K562 (cell line): ENCODE results near the gene ANAPC13. TPM values are rescaled to one million over a fixed set of nuclear protein-coding genes. Genes with fewer than 3 reads are reported as not detected.

Experiments
- BCL6 ChIP-seq: fragments of 250-450 bp; sonication (Bioruptor Pico); IDR thresholded peaks from 2 replicates; pipeline ENCODE4 v1.4.0; 2020
- FOXM1 ChIP-seq, 2 experiments: fragments of 450-650 bp in 1 of 2; sonication (generic) in 1 of 2; formaldehyde crosslinking in 1 of 2; IDR thresholded peaks; 2 replicates each; pipeline versions ENCODE4 v1.6.1 to v1.9.0; 2017 to 2022; ENCODE audit warnings: low read depth in 2 of 2, mild to moderate bottlenecking in 2 of 2, missing genetic modification reagents in 1 of 2, moderate library complexity in 1 of 2
- MBD2 ChIP-seq: sonication (generic); IDR thresholded peaks from 2 replicates; pipeline ENCODE4 v1.6.1; 2016; ENCODE audit warnings: low read depth, borderline replicate concordance
- POLR2AphosphoS5 ChIP-seq: IDR thresholded peaks from 2 replicates; pipeline ENCODE4 v1.6.1; 2011; ENCODE audit warnings: mild to moderate bottlenecking, low read depth, low read length, moderate library complexity; ENCODE audit not compliant: control insufficient read depth, insufficient read depth
- POLR2H ChIP-seq: IDR thresholded peaks from 2 replicates; pipeline ENCODE4 v1.6.1; 2016; ENCODE audit warnings: missing genetic modification characterization, low read depth, mild to moderate bottlenecking, control low read depth, missing compliant biosample characterization, moderate library complexity
- SOX6 ChIP-seq: fragments of 450-650 bp; IDR thresholded peaks from 2 replicates; pipeline ENCODE4 v1.6.1; 2014; ENCODE audit warnings: mild to moderate bottlenecking
- TAF9B ChIP-seq: fragments of 450-650 bp; IDR thresholded peaks from 2 replicates; pipeline ENCODE4 v1.6.1; 2018; ENCODE audit warnings: mild to moderate bottlenecking; ENCODE audit not compliant: partially characterized antibody
- ZFPM2 ChIP-seq: fragments of 250-450 bp; sonication (Bioruptor Pico); IDR thresholded peaks from 2 replicates; pipeline ENCODE4 v1.5.1; 2022; ENCODE audit warnings: mild to moderate bottlenecking
- ZKSCAN1 ChIP-seq: fragments of 150-350 bp; IDR thresholded peaks from 2 replicates; pipeline ENCODE4 v1.6.1; 2016; ENCODE audit warnings: low read depth, low read length
- polyA plus RNA-seq, 8 experiments: library from polyadenylated mRNA; depleted of rRNA in 4 of 8; stranded (reverse) in 5 of 8; unstranded in 3 of 8; fragments of >200 nt; fragmentation: Nextera tagmentation in 2 of 8; fragmentation: Illumina TruSeq in 1 of 8; extraction: Ambion mirVana in 2 of 8; extraction: Trizol in 1 of 8; gene quantifications; 2 replicates each; pipeline versions ENCODE4 v1.2.1 to v1.2.3, GENCODE V29; 2011 to 2014; ENCODE audit warnings: inconsistent platforms in 1 of 8, missing spikeins in 1 of 8
- total RNA-seq, 7 experiments: library from RNA; depleted of rRNA in 6 of 7; stranded (reverse); fragments of >200 nt in 6 of 7; fragmentation: Illumina TruSeq in 2 of 7; extraction: Trizol in 2 of 7; gene quantifications; 2 replicates each; pipeline versions ENCODE4 v1.2.1 to v1.2.3, GENCODE V29; 2011 to 2021; ENCODE audit warnings: low replicate concordance in 1 of 7
- TF ChIP-seq, protein P1 (sequence below): IDR thresholded peaks from 2 replicates; pipeline ENCODE4 v1.6.1; 2012; ENCODE audit warnings: low read depth, low read length, improper control_type of control experiment, borderline replicate concordance
- TF ChIP-seq, protein P2 (sequence below): fragments of 250-450 bp; sonication (Bioruptor Pico); IDR thresholded peaks from 2 replicates; pipeline ENCODE4 v1.4.0; 2020; ENCODE audit warnings: mild to moderate bottlenecking
- TF ChIP-seq, protein P3 (sequence below): fragments of 250-450 bp; sonication (Bioruptor Pico); IDR thresholded peaks from 2 replicates; pipeline ENCODE4 v1.4.0; 2020; ENCODE audit warnings: mild to moderate bottlenecking, moderate library complexity
- TF ChIP-seq, protein P4 (sequence below): sonication (generic); formaldehyde crosslinking; IDR thresholded peaks from 2 replicates; pipeline ENCODE4 v1.8.0; 2022; ENCODE audit warnings: missing genetic modification reagents, mild to moderate bottlenecking, moderate library complexity, borderline replicate concordance
- TF ChIP-seq, protein P5 (sequence below): sonication (generic); formaldehyde crosslinking; IDR thresholded peaks from 2 replicates; pipeline ENCODE4 v1.8.0; 2023; ENCODE audit warnings: missing genetic modification reagents, mild to moderate bottlenecking, borderline replicate concordance

The ANAPC13 gene
- total and polyA plus RNA-seq, 9 of the 15 experiments (the other 6 are each of a cell fraction or from before 2014, with no cell fraction given), result 48.5 to 238 (median 68.5) TPM

DNA sequence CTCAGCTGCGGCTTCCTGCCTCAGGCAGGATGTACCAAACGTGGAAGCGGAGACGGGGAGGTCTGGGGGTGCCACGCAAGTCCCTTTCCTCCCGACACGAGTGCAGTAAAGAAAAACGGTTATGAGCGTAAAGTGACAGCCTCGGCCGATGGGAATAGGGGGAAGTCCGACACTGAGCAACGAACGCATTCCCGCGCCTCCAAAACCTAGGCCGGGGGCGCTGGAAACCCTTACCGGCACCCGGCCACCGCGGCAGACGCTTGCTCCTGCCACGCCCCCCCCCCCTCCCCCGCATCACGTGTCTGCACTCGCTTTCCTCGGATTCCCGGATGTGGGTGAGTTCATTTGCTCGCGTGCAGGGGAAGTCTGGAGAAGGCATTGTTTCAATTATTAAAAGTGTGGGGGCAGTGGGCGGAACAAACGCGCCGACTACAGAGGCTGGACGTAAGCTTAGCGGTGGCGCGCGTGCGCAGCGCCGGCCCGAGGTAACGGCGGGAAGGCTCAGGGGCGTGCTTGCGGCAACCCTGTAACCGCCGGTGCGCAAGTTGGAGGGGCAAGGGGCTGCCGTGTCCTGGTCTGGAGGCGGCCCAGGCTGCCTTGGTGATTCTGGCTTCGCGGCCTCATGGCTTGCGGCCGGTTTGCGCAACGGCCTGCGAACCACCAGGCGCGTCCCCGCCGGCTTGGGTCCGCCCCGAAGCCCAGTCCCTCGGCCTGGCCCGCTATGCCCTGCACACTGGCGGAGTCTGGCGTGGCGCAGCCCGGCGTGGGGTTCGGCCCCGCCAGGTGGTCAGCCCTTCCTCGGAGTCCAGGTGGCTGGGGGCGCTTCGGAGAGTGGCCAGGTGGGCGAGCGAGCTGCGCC lies at the start of gene ANAPC13, which contains the start of gene CEP63 (continued):
- TF ChIP-seq, protein P1, sequence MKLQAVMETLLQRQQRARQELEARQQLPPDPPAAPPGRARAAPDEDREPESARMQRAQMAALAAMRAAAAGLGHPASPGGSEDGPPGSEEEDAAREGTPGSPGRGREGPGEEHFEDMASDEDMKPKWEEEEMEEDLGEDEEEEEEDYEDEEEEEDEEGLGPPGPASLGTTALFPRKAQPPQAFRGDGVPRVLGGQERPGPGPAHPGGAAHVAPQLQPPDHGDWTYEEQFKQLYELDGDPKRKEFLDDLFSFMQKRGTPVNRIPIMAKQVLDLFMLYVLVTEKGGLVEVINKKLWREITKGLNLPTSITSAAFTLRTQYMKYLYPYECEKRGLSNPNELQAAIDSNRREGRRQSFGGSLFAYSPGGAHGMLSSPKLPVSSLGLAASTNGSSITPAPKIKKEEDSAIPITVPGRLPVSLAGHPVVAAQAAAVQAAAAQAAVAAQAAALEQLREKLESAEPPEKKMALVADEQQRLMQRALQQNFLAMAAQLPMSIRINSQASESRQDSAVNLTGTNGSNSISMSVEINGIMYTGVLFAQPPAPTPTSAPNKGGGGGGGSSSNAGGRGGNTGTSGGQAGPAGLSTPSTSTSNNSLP, result peak; percentile 90; the same call in 1 of the 2 replicates
- peak; percentile 77 for TF ChIP-seq POLR2H
- TF ChIP-seq MBD2, result peak; percentile 80; the same call in 1 of the 2 replicates
- no peak for TF ChIP-seq BCL6 (CRISPR knock-in tag)
- TF ChIP-seq ZKSCAN1, result no peak
- peak; percentile 98 for TF ChIP-seq SOX6
- TF ChIP-seq FOXM1 (IDR thresholded peaks at IDR 0.05; ENCODE audit: low read depth), result peak; percentile 46; the same call in 1 of the 2 replicates
- no peak for TF ChIP-seq FOXM1 (CRISPR knock-in tag; IDR thresholded peaks at IDR 0.05; ENCODE audit: low read depth)
- TF ChIP-seq, protein P2, sequence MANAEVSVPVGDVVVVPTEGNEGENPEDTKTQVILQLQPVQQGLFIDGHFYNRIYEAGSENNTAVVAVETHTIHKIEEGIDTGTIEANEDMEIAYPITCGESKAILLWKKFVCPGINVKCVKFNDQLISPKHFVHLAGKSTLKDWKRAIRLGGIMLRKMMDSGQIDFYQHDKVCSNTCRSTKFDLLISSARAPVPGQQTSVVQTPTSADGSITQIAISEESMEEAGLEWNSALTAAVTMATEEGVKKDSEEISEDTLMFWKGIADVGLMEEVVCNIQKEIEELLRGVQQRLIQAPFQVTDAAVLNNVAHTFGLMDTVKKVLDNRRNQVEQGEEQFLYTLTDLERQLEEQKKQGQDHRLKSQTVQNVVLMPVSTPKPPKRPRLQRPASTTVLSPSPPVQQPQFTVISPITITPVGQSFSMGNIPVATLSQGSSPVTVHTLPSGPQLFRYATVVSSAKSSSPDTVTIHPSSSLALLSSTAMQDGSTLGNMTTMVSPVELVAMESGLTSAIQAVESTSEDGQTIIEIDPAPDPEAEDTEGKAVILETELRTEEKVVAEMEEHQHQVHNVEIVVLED (CRISPR knock-in tag), result 0 out of 2 replicates have a peak, but pooled peaks have one; percentile 42
- no peak for TF ChIP-seq ZFPM2 (CRISPR knock-in tag)
- TF ChIP-seq, protein P3, sequence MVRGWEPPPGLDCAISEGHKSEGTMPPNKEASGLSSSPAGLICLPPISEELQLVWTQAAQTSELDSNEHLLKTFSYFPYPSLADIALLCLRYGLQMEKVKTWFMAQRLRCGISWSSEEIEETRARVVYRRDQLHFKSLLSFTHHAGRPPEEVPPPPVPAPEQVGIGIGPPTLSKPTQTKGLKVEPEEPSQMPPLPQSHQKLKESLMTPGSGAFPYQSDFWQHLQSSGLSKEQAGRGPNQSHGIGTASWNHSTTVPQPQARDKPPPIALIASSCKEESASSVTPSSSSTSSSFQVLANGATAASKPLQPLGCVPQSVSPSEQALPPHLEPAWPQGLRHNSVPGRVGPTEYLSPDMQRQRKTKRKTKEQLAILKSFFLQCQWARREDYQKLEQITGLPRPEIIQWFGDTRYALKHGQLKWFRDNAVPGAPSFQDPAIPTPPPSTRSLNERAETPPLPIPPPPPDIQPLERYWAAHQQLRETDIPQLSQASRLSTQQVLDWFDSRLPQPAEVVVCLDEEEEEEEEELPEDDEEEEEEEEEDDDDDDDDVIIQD (CRISPR knock-in tag), result no peak
- TF ChIP-seq, protein P4, sequence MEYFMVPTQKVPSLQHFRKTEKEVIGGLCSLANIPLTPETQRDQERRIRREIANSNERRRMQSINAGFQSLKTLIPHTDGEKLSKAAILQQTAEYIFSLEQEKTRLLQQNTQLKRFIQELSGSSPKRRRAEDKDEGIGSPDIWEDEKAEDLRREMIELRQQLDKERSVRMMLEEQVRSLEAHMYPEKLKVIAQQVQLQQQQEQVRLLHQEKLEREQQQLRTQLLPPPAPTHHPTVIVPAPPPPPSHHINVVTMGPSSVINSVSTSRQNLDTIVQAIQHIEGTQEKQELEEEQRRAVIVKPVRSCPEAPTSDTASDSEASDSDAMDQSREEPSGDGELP, result peak; percentile 77
- TF ChIP-seq TAF9B, result peak; percentile 75
- TF ChIP-seq, protein P5, sequence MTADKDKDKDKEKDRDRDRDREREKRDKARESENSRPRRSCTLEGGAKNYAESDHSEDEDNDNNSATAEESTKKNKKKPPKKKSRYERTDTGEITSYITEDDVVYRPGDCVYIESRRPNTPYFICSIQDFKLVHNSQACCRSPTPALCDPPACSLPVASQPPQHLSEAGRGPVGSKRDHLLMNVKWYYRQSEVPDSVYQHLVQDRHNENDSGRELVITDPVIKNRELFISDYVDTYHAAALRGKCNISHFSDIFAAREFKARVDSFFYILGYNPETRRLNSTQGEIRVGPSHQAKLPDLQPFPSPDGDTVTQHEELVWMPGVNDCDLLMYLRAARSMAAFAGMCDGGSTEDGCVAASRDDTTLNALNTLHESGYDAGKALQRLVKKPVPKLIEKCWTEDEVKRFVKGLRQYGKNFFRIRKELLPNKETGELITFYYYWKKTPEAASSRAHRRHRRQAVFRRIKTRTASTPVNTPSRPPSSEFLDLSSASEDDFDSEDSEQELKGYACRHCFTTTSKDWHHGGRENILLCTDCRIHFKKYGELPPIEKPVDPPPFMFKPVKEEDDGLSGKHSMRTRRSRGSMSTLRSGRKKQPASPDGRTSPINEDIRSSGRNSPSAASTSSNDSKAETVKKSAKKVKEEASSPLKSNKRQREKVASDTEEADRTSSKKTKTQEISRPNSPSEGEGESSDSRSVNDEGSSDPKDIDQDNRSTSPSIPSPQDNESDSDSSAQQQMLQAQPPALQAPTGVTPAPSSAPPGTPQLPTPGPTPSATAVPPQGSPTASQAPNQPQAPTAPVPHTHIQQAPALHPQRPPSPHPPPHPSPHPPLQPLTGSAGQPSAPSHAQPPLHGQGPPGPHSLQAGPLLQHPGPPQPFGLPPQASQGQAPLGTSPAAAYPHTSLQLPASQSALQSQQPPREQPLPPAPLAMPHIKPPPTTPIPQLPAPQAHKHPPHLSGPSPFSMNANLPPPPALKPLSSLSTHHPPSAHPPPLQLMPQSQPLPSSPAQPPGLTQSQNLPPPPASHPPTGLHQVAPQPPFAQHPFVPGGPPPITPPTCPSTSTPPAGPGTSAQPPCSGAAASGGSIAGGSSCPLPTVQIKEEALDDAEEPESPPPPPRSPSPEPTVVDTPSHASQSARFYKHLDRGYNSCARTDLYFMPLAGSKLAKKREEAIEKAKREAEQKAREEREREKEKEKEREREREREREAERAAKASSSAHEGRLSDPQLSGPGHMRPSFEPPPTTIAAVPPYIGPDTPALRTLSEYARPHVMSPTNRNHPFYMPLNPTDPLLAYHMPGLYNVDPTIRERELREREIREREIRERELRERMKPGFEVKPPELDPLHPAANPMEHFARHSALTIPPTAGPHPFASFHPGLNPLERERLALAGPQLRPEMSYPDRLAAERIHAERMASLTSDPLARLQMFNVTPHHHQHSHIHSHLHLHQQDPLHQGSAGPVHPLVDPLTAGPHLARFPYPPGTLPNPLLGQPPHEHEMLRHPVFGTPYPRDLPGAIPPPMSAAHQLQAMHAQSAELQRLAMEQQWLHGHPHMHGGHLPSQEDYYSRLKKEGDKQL, result no peak
- TF ChIP-seq POLR2AphosphoS5, result peak; percentile 60
